ENCODE results near the gene SMARCD3. TPM values are rescaled to one million over a fixed set of nuclear protein-coding genes. Genes with fewer than 3 reads are reported as not detected.

Gene SMARCD3
- total and polyA plus RNA-seq, 2 of the 13 experiments (the other 11 are each of a cell fraction or from before 2014, with no cell fraction given) = 0.20 to 0.62 TPM

DNA sequence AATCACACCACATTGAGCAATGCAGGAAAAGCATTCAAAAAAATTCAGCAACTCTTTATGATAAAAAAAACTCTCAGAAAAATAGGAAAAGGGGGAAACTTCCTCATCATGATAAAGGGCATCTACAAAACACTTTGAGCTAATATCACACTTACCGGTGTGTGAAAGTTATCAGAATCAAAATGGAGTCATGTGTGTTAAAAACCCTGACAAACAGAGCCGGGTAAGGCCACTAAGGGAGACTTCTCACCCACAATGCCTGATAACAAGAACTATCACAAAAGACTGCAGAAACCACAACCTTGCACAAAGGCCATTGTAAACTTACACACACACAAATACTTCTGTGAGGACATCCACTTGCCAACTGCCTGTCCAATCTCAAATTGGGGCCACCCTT is 34.8 kb upstream of the SMARCD3 start:
- no peaks in the 10 kb centered on the region for H4K20me1 ChIP-seq (ENCODE audit: insufficient read depth, low read length)
- no peak overlapping the region for H3K27ac ChIP-seq (ENCODE audit: extremely low read length, insufficient read depth, low read length)
- H3K9me3 ChIP-seq (ENCODE audit: low read length) = no peaks in the 10 kb centered on the region
- intact Hi-C loops (cut with micrococcal nuclease; ENCODE audit: unreplicated experiment) = no loop called here
- H3K79me2 ChIP-seq (ENCODE audit: insufficient read depth, low read length) = no peaks in the 10 kb centered on the region
- FAIRE-seq (no peak), DNase-seq (ENCODE audit: low spot score) (no peak), ATAC-seq (no peak)
- CTCF ChIA-PET (ENCODE audit: low intra/inter-chr PET ratio, low total read pairs) = no interaction called here
- no peak overlapping the region for H3K9ac ChIP-seq (ENCODE audit: insufficient read depth, low read depth, low read length)
- H3K27me3 ChIP-seq (ENCODE audit: control insufficient read depth in 1 of 2, insufficient read depth in 2 of 2, low read length in 2 of 2) = peaks cover 7 to 43% of the 10 kb centered on the region in 2 experiments
- H2AFZ ChIP-seq (ENCODE audit: low read length) = no peak overlapping the region
- no peak for TF ChIP-seq BCLAF1 (IDR thresholded peaks at IDR 0.05)
- no peak for TF ChIP-seq ATF7-NPFF (CRISPR knock-in tag; IDR thresholded peaks at IDR 0.05; ENCODE audit: low read depth)
- TF ChIP-seq, protein P1, sequence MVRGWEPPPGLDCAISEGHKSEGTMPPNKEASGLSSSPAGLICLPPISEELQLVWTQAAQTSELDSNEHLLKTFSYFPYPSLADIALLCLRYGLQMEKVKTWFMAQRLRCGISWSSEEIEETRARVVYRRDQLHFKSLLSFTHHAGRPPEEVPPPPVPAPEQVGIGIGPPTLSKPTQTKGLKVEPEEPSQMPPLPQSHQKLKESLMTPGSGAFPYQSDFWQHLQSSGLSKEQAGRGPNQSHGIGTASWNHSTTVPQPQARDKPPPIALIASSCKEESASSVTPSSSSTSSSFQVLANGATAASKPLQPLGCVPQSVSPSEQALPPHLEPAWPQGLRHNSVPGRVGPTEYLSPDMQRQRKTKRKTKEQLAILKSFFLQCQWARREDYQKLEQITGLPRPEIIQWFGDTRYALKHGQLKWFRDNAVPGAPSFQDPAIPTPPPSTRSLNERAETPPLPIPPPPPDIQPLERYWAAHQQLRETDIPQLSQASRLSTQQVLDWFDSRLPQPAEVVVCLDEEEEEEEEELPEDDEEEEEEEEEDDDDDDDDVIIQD (CRISPR knock-in tag; IDR thresholded peaks at IDR 0.05; ENCODE audit: low read depth) = no peak
- 33% methylated on average over 2 of the region's 2 CpGs for WGBS (ENCODE audit: low lambda C conversion rate)
- H3K4me3 ChIP-seq (replicated peaks in 1 of 3; ENCODE audit: insufficient read depth in 1 of 3, low read depth in 2 of 3, low read length in 3 of 3) = no peak overlapping the region
- BruUV-seq (replicated peaks) = no TSS peak
- H3K36me3 ChIP-seq (replicated peaks in 1 of 2; ENCODE audit: control insufficient read depth in 1 of 2, insufficient read depth in 2 of 2, low read length in 2 of 2) = no peaks in the 10 kb centered on the region
- H3K4me2 ChIP-seq (ENCODE audit: low read depth, low read length) = no peak overlapping the region
- no peaks in the 10 kb centered on the region for H3K4me1 ChIP-seq (ENCODE audit: insufficient read depth, low read length)
- POLR2A ChIA-PET = no interaction called here
- in situ Hi-C loops (cut with HindIII; ENCODE audit: extremely low pct_ligation_motif_present, low pct_unique_long_range_greater_than_20kb) = no loop called here

GRCh38 chr7:151282111-151282510 is 33.6 kb upstream of the SMARCD3 start:
- intact Hi-C loops (cut with micrococcal nuclease; ENCODE audit: unreplicated experiment) = no loop called here
- H3K27ac ChIP-seq (ENCODE audit: extremely low read length, insufficient read depth, low read length) = no peak overlapping the region
- no TSS peak for BruUV-seq (replicated peaks)
- H3K27me3 ChIP-seq (ENCODE audit: control insufficient read depth in 1 of 2, insufficient read depth in 2 of 2, low read length in 2 of 2) = peaks cover 6 to 44% of the 10 kb centered on the region in 2 experiments
- FAIRE-seq (no peak), ATAC-seq (no peak), DNase-seq (ENCODE audit: low spot score) (no peak)
- no peak overlapping the region for H3K4me2 ChIP-seq (ENCODE audit: low read depth, low read length)
- CTCF ChIA-PET (ENCODE audit: low intra/inter-chr PET ratio, low total read pairs) = no interaction called here
- POLR2A ChIA-PET = no interaction called here
- no peaks in the 10 kb centered on the region for H3K36me3 ChIP-seq (replicated peaks in 1 of 2; ENCODE audit: control insufficient read depth in 1 of 2, insufficient read depth in 2 of 2, low read length in 2 of 2)
- in situ Hi-C loops (cut with HindIII; ENCODE audit: extremely low pct_ligation_motif_present, low pct_unique_long_range_greater_than_20kb) = no loop called here
- no peak overlapping the region for H3K4me3 ChIP-seq (replicated peaks in 1 of 3; ENCODE audit: insufficient read depth in 1 of 3, low read depth in 2 of 3, low read length in 3 of 3)
- no peaks in the 10 kb centered on the region for H3K9me3 ChIP-seq (ENCODE audit: low read length)
- peaks cover 8% of the 10 kb centered on the region; the same call in 1 of the 2 replicates for H3K4me1 ChIP-seq (ENCODE audit: insufficient read depth, low read length)
- H2AFZ ChIP-seq (ENCODE audit: low read length) = no peak overlapping the region
- no peaks in the 10 kb centered on the region for H4K20me1 ChIP-seq (ENCODE audit: insufficient read depth, low read length)
- H3K79me2 ChIP-seq (ENCODE audit: insufficient read depth, low read length) = no peaks in the 10 kb centered on the region
- WGBS (ENCODE audit: low lambda C conversion rate) = 30% methylated on average over 8 of the region's 8 CpGs
- H3K9ac ChIP-seq (ENCODE audit: insufficient read depth, low read depth, low read length) = no peak overlapping the region
- no peak for TF ChIP-seq HCFC1 (IDR thresholded peaks at IDR 0.05; ENCODE audit: low read depth, low read length)
- no peak for TF ChIP-seq ELF1 (CRISPR knock-in tag; IDR thresholded peaks at IDR 0.05)
- TF ChIP-seq PRPF4 (IDR thresholded peaks at IDR 0.05; ENCODE audit: low read depth, low read length, poor library complexity, severe bottlenecking) = no peak
- TF ChIP-seq, protein P2, sequence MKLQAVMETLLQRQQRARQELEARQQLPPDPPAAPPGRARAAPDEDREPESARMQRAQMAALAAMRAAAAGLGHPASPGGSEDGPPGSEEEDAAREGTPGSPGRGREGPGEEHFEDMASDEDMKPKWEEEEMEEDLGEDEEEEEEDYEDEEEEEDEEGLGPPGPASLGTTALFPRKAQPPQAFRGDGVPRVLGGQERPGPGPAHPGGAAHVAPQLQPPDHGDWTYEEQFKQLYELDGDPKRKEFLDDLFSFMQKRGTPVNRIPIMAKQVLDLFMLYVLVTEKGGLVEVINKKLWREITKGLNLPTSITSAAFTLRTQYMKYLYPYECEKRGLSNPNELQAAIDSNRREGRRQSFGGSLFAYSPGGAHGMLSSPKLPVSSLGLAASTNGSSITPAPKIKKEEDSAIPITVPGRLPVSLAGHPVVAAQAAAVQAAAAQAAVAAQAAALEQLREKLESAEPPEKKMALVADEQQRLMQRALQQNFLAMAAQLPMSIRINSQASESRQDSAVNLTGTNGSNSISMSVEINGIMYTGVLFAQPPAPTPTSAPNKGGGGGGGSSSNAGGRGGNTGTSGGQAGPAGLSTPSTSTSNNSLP (IDR thresholded peaks at IDR 0.05; ENCODE audit: low read depth, low read length) = no peak
- TF ChIP-seq ZNF790 (CRISPR knock-in tag; IDR thresholded peaks at IDR 0.05; ENCODE audit: borderline replicate concordance) = no peak
- TF ChIP-seq, protein P3, sequence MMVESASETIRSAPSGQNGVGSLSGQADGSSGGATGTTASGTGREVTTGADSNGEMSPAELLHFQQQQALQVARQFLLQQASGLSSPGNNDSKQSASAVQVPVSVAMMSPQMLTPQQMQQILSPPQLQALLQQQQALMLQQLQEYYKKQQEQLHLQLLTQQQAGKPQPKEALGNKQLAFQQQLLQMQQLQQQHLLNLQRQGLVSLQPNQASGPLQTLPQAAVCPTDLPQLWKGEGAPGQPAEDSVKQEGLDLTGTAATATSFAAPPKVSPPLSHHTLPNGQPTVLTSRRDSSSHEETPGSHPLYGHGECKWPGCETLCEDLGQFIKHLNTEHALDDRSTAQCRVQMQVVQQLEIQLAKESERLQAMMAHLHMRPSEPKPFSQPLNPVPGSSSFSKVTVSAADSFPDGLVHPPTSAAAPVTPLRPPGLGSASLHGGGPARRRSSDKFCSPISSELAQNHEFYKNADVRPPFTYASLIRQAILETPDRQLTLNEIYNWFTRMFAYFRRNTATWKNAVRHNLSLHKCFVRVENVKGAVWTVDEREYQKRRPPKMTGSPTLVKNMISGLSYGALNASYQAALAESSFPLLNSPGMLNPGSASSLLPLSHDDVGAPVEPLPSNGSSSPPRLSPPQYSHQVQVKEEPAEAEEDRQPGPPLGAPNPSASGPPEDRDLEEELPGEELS (CRISPR knock-in tag; IDR thresholded peaks at IDR 0.05) = no peak

All from HepG2 (cell line).